ENCODE results near the gene CFAP206. TPM values are rescaled to one million over a fixed set of nuclear protein-coding genes. Genes with fewer than 3 reads are reported as not detected.

The CFAP206 gene
- total RNA-seq, 1 experiment from 2014 or later: not detected

GRCh38 chr6:87395431-87395830 is 12.3 kb upstream of the CFAP206 start:
- Histone ChIP-seq H3K4me3 (no peak overlapping the region), H3K36me3 (no peaks in the 10 kb centered on the region)
- no peak for DNase-seq (ENCODE audit: low read depth in 1 of 2, low spot score in 2 of 2)

GRCh38 chr6:87396595-87397392 is 11.0 kb upstream of the CFAP206 start:
- DNase-seq (ENCODE audit: low read depth in 1 of 2, low spot score in 2 of 2): no peak
- H3K27ac ChIP-seq: no peak overlapping the region
- no peaks in the 10 kb centered on the region for H3K4me1 ChIP-seq (replicated peaks)
- no peaks in the 10 kb centered on the region for H3K9me3 ChIP-seq (replicated peaks)
- no peak overlapping the region for H3K4me3 ChIP-seq
- no peaks in the 10 kb centered on the region for H3K36me3 ChIP-seq
- no peaks in the 10 kb centered on the region for H3K27me3 ChIP-seq (replicated peaks)

More at GRCh38 chr6:87395431-87395830, 12.3 kb upstream of the CFAP206 start:
- Histone ChIP-seq H3K27me3 (replicated peaks) (no peaks in the 10 kb centered on the region), H3K27ac (no peak overlapping the region), H3K9me3 (replicated peaks) (no peaks in the 10 kb centered on the region), H3K4me1 (replicated peaks) (no peaks in the 10 kb centered on the region)

- no peaks in the 10 kb centered on the region for H3K4me1 ChIP-seq (replicated peaks)
- DNase-seq (ENCODE audit: low read depth in 1 of 2, low spot score in 2 of 2): no peak
- H3K27ac ChIP-seq: no peak overlapping the region
- no peaks in the 10 kb centered on the region for H3K36me3 ChIP-seq
- H3K4me3 ChIP-seq: no peak overlapping the region
- no peaks in the 10 kb centered on the region for H3K9me3 ChIP-seq (replicated peaks)
- no peaks in the 10 kb centered on the region for H3K27me3 ChIP-seq (replicated peaks)
Measured at GRCh38 chr6:87397656-87398055, 10.1 kb upstream of the CFAP206 start.

- Histone ChIP-seq H3K4me3 (no peak overlapping the region), H3K9me3 (replicated peaks) (no peaks in the 10 kb centered on the region), H3K36me3 (no peaks in the 10 kb centered on the region), H3K27me3 (replicated peaks) (no peaks in the 10 kb centered on the region), H3K4me1 (replicated peaks) (no peaks in the 10 kb centered on the region), H3K27ac (no peak overlapping the region)
- DNase-seq (ENCODE audit: low read depth in 1 of 2, low spot score in 2 of 2): no peak
Measured at GRCh38 chr6:87401832-87402231, 5.9 kb upstream of the CFAP206 start.

GRCh38 chr6:87407561-87407900 is 241 bp upstream of the CFAP206 start:
- peak in 1 of 2 experiments; percentile 46 for DNase-seq (ENCODE audit: low read depth in 1 of 2, low spot score in 2 of 2)
- H3K36me3 ChIP-seq: no peaks in the 10 kb centered on the region
- no peak overlapping the region; the same call in 1 of the 2 replicates for H3K27ac ChIP-seq

GRCh38 chr6:87408721-87409155 is 966 bp downstream of the CFAP206 start:
- H3K36me3 ChIP-seq: no peaks in the 10 kb centered on the region
- H3K4me1 ChIP-seq (replicated peaks): no peaks in the 10 kb centered on the region; the same call in 1 of the 2 replicates
- H3K27me3 ChIP-seq (replicated peaks): no peaks in the 10 kb centered on the region
- H3K27ac ChIP-seq: no peak overlapping the region
- no peak for DNase-seq (ENCODE audit: low read depth in 1 of 2, low spot score in 2 of 2)
- peak overlapping the region; percentile 85 for H3K4me3 ChIP-seq
- no peaks in the 10 kb centered on the region for H3K9me3 ChIP-seq (replicated peaks)

More at GRCh38 chr6:87407561-87407900, 241 bp upstream of the CFAP206 start:
- no peaks in the 10 kb centered on the region for H3K27me3 ChIP-seq (replicated peaks)
- peak overlapping the region; percentile 85 for H3K4me3 ChIP-seq
- H3K4me1 ChIP-seq (replicated peaks): no peaks in the 10 kb centered on the region; the same call in 1 of the 2 replicates
- no peaks in the 10 kb centered on the region for H3K9me3 ChIP-seq (replicated peaks)

GRCh38 chr6:87419266-87419665 is 11.5 kb downstream of the CFAP206 start:
- no peak overlapping the region for H3K27ac ChIP-seq
- no peaks in the 10 kb centered on the region for H3K36me3 ChIP-seq
- H3K9me3 ChIP-seq (replicated peaks): no peaks in the 10 kb centered on the region
- DNase-seq (ENCODE audit: low read depth in 1 of 2, low spot score in 2 of 2): no peak
- no peaks in the 10 kb centered on the region for H3K27me3 ChIP-seq (replicated peaks)
- no peak overlapping the region for H3K4me3 ChIP-seq
- no peaks in the 10 kb centered on the region for H3K4me1 ChIP-seq (replicated peaks)

GRCh38 chr6:87420360-87420759 is 12.6 kb downstream of the CFAP206 start:
- Histone ChIP-seq H3K9me3 (replicated peaks) (no peaks in the 10 kb centered on the region), H3K27me3 (replicated peaks) (no peaks in the 10 kb centered on the region; the same call in 1 of the 2 replicates), H3K36me3 (no peaks in the 10 kb centered on the region), H3K27ac (no peak overlapping the region), H3K4me3 (no peak overlapping the region), H3K4me1 (replicated peaks) (no peaks in the 10 kb centered on the region)
- DNase-seq (ENCODE audit: low read depth in 1 of 2, low spot score in 2 of 2): no peak

- Histone ChIP-seq H3K9me3 (replicated peaks) (no peaks in the 10 kb centered on the region), H3K4me1 (replicated peaks) (no peaks in the 10 kb centered on the region), H3K27ac (no peak overlapping the region), H3K4me3 (no peak overlapping the region), H3K36me3 (no peaks in the 10 kb centered on the region), H3K27me3 (replicated peaks) (no peaks in the 10 kb centered on the region; the same call in 1 of the 2 replicates)
- no peak for DNase-seq (ENCODE audit: low read depth in 1 of 2, low spot score in 2 of 2)
Measured at GRCh38 chr6:87421576-87421975, 13.8 kb downstream of the CFAP206 start.

GRCh38 chr6:87426789-87427188 is 19.0 kb downstream of the CFAP206 start:
- DNase-seq (ENCODE audit: low read depth in 1 of 2, low spot score in 2 of 2): no peak
- H3K36me3 ChIP-seq: no peaks in the 10 kb centered on the region
- H3K9me3 ChIP-seq (replicated peaks): no peaks in the 10 kb centered on the region
- peaks cover 6% of the 10 kb centered on the region; the same call in 1 of the 2 replicates for H3K27me3 ChIP-seq (replicated peaks)
- H3K4me3 ChIP-seq: no peak overlapping the region
- H3K4me1 ChIP-seq (replicated peaks): no peaks in the 10 kb centered on the region
- H3K27ac ChIP-seq: no peak overlapping the region

- H3K27me3 ChIP-seq (replicated peaks): 0 out of 2 replicates have a peak, but pooled peaks cover 6% of the 10 kb centered on the region
- no peak for DNase-seq (ENCODE audit: low read depth in 1 of 2, low spot score in 2 of 2)
- no peaks in the 10 kb centered on the region for H3K4me1 ChIP-seq (replicated peaks)
- H3K27ac ChIP-seq: no peak overlapping the region
- no peak overlapping the region for H3K4me3 ChIP-seq
- H3K9me3 ChIP-seq (replicated peaks): no peaks in the 10 kb centered on the region
- no peaks in the 10 kb centered on the region for H3K36me3 ChIP-seq
Measured at GRCh38 chr6:87430499-87430898, 22.7 kb downstream of the CFAP206 start.

GRCh38 chr6:87431263-87431662 is 23.5 kb downstream of the CFAP206 start:
- Histone ChIP-seq H3K36me3 (no peaks in the 10 kb centered on the region), H3K4me3 (no peak overlapping the region), H3K27me3 (replicated peaks) (0 out of 2 replicates have a peak, but pooled peaks cover 6% of the 10 kb centered on the region), H3K27ac (no peak overlapping the region), H3K4me1 (replicated peaks) (no peaks in the 10 kb centered on the region), H3K9me3 (replicated peaks) (no peaks in the 10 kb centered on the region)
- no peak for DNase-seq (ENCODE audit: low read depth in 1 of 2, low spot score in 2 of 2)

GRCh38 chr6:87436435-87436834 is 28.7 kb downstream of the CFAP206 start:
- Histone ChIP-seq H3K4me1 (replicated peaks) (no peaks in the 10 kb centered on the region), H3K36me3 (no peaks in the 10 kb centered on the region), H3K27me3 (replicated peaks) (no peaks in the 10 kb centered on the region), H3K27ac (no peak overlapping the region), H3K9me3 (replicated peaks) (no peaks in the 10 kb centered on the region), H3K4me3 (no peak overlapping the region)
- peak; percentile 33 to 54 for DNase-seq (ENCODE audit: low read depth in 1 of 2, low spot score in 2 of 2)

GRCh38 chr6:87441711-87442110 is 33.9 kb downstream of the CFAP206 start:
- Histone ChIP-seq H3K4me3 (no peak overlapping the region), H3K9me3 (replicated peaks) (no peaks in the 10 kb centered on the region), H3K27me3 (replicated peaks) (no peaks in the 10 kb centered on the region), H3K36me3 (no peaks in the 10 kb centered on the region), H3K4me1 (replicated peaks) (0 out of 2 replicates have a peak, but pooled peaks cover 5% of the 10 kb centered on the region), H3K27ac (no peak overlapping the region)
- no peak for DNase-seq (ENCODE audit: low read depth in 1 of 2, low spot score in 2 of 2)

Measured in SJSA1 (cell line).